Endodermal cell (in vitro differentiated cells): ENCODE measurements around the gene DLG5. TPM values are rescaled to one million over a fixed set of nuclear protein-coding genes. Genes with fewer than 3 reads are reported as not detected.

Experiments
- DNase-seq: peaks from one replicate; pipeline ENCODE4 v3.0.0-alpha.2; 2017
- H3K27ac ChIP-seq: 2 replicates; pipeline ENCODE4 v1.5.1; 2013; ENCODE audit warnings: mild to moderate bottlenecking, low read depth, low read length, moderate library complexity
- H3K27me3 ChIP-seq: 2 replicates; pipeline ENCODE4 v1.6.1; 2013; ENCODE audit warnings: mild to moderate bottlenecking, low read length, moderate library complexity; ENCODE audit not compliant: insufficient read depth, control insufficient read depth, poor library complexity, severe bottlenecking
- H3K36me3 ChIP-seq: 2 replicates; pipeline ENCODE4 v1.7.0; 2013; ENCODE audit warnings: mild to moderate bottlenecking, low read length, moderate library complexity; ENCODE audit not compliant: control insufficient read depth, insufficient read depth
- H3K4me1 ChIP-seq: one replicate; pipeline ENCODE4 v1.7.0; 2013; ENCODE audit warnings: low read length; ENCODE audit not compliant: control insufficient read depth, insufficient read depth
- H3K4me3 ChIP-seq: 2 replicates; pipeline ENCODE4 v1.5.1; 2013; ENCODE audit warnings: mild to moderate bottlenecking, low read length, moderate library complexity
- H3K9ac ChIP-seq: 2 replicates; pipeline ENCODE4 v1.6.1; 2013; ENCODE audit warnings: mild to moderate bottlenecking, low read length, moderate library complexity; ENCODE audit not compliant: poor library complexity, severe bottlenecking; ENCODE audit errors: extremely low read depth
- H3K9me3 ChIP-seq: 2 replicates; pipeline ENCODE4 v1.6.1; 2013; ENCODE audit warnings: mild to moderate bottlenecking, low read length, moderate library complexity; ENCODE audit not compliant: control insufficient read depth
- H3K27ac Mint-ChIP-seq: 2 replicates; pipeline ENCODE4 v1.8.0; 2020; ENCODE audit warnings: mixed read lengths
- H3K27me3 Mint-ChIP-seq: 2 replicates; pipeline ENCODE4 v1.8.0; 2021; ENCODE audit warnings: mild to moderate bottlenecking, mixed read lengths; ENCODE audit not compliant: insufficient read depth
- H3K36me3 Mint-ChIP-seq: 2 replicates; pipeline ENCODE4 v1.8.0; 2020; ENCODE audit warnings: low read depth, mixed read lengths
- H3K4me1 Mint-ChIP-seq: 2 replicates; pipeline ENCODE4 v1.8.0; 2020; ENCODE audit warnings: mixed read lengths
- H3K4me3 Mint-ChIP-seq: 2 replicates; pipeline ENCODE4 v1.8.0; 2020; ENCODE audit warnings: mild to moderate bottlenecking, moderate library complexity, mixed read lengths
- H3K9me3 Mint-ChIP-seq: 2 replicates; pipeline ENCODE4 v1.8.0; 2020; ENCODE audit warnings: mild to moderate bottlenecking, mixed read lengths
- CTCF ChIP-seq: fragments of 200-600 bp; sonication (generic); conservative IDR thresholded peaks from 2 replicates; pipeline ENCODE4 v1.5.0; 2021; ENCODE audit warnings: antibody characterized with exemption, mild to moderate bottlenecking
- WGBS, 2 experiments: methylation state at CpG; one replicate each; pipeline versions ENCODE4 v1.1.5 to v1.1.7; 2013; ENCODE audit warnings: missing lambda C conversion rate in 2 of 2, mixed read lengths in 1 of 2; ENCODE audit not compliant: insufficient coverage in 1 of 2, insufficient read length in 1 of 2; 5-methylcytosine and 5-hydroxymethylcytosine counted together
- total RNA-seq, 2 donors: library from RNA; stranded (reverse); fragmentation: NEBNext Ultra II Directional in 1 of 2; extraction: Animal tissue kit (Norgen Biotek cat#: 25700) in 1 of 2; gene quantifications; 2 replicates in 1 of 2; 3 replicates in 1 of 2; pipeline ENCODE4 v1.2.1, GENCODE V29; 2021

DLG5 gene
- total RNA-seq, 2 donors from 2014 or later, result 79.4 to 83.4 TPM

- peaks cover 13% of the 10 kb centered on the region for H3K4me1 ChIP-seq
- no peak overlapping the region for H3K9ac ChIP-seq
- Mint-ChIP-seq H3K36me3 (peaks cover 11% of the 10 kb centered on the region), H3K4me3 (no peak overlapping the region), H3K4me1 (peaks cover 50% of the 10 kb centered on the region), H3K27ac (no peak overlapping the region), H3K9me3 (no peaks in the 10 kb centered on the region), H3K27me3 (no peaks in the 10 kb centered on the region)
- WGBS, 2 experiments, result 89 to 100% methylated on average over 1 to 3 of the region's 3 CpGs
- H3K36me3 ChIP-seq, result peaks cover 3% of the 10 kb centered on the region
- DNase-seq, result no peak
- TF ChIP-seq CTCF, result no peak
- H3K27me3 ChIP-seq, result no peaks in the 10 kb centered on the region
- H3K27ac ChIP-seq, result no peak overlapping the region
- no peak overlapping the region for H3K4me3 ChIP-seq
- H3K9me3 ChIP-seq, result no peaks in the 10 kb centered on the region
Measured at GRCh38 chr10:77874872-77875271, 51.7 kb downstream of the DLG5 start.

- Mint-ChIP-seq H3K36me3 (peaks cover 7% of the 10 kb centered on the region), H3K27me3 (no peaks in the 10 kb centered on the region), H3K9me3 (no peaks in the 10 kb centered on the region), H3K4me1 (peaks cover 44% of the 10 kb centered on the region), H3K4me3 (no peak overlapping the region), H3K27ac (peak overlapping the region; percentile 64)
- Histone ChIP-seq H3K9ac (no peak overlapping the region), H3K9me3 (no peaks in the 10 kb centered on the region), H3K27me3 (no peaks in the 10 kb centered on the region), H3K4me3 (no peak overlapping the region), H3K4me1 (peaks cover 13% of the 10 kb centered on the region), H3K36me3 (peaks cover 5% of the 10 kb centered on the region), H3K27ac (no peak overlapping the region)
- DNase-seq, result no peak
- no peak for TF ChIP-seq CTCF
- WGBS, 2 experiments, result 85 to 86% methylated on average over 9 to 15 of the region's 15 CpGs
Measured at GRCh38 chr10:77873536-77874380, 52.8 kb downstream of the DLG5 start.

GRCh38 chr10:77872947-77873535 is 53.5 kb downstream of the DLG5 start:
- DNase-seq, result no peak
- H3K9me3 Mint-ChIP-seq, result no peaks in the 10 kb centered on the region
- H3K27me3 Mint-ChIP-seq, result no peaks in the 10 kb centered on the region
- Histone ChIP-seq H3K9me3 (no peaks in the 10 kb centered on the region), H3K4me3 (no peak overlapping the region), H3K9ac (no peak overlapping the region), H3K27me3 (no peaks in the 10 kb centered on the region), H3K4me1 (peaks cover 5% of the 10 kb centered on the region), H3K27ac (no peak overlapping the region), H3K36me3 (peaks cover 8% of the 10 kb centered on the region)
- H3K36me3 Mint-ChIP-seq, result peaks cover 11% of the 10 kb centered on the region
- 97 to 100% methylated on average over 5 to 7 of the region's 7 CpGs for WGBS, 2 experiments
- TF ChIP-seq CTCF, result no peak
- H3K27ac Mint-ChIP-seq, result no peak overlapping the region
- H3K4me3 Mint-ChIP-seq, result no peak overlapping the region
- H3K4me1 Mint-ChIP-seq, result peaks cover 37% of the 10 kb centered on the region
